DOHH2 (cell line): Measurements from ENCODE around the gene ZNF322.

ENCODE experiments used
- H3F3A ChIP-seq: fragments of 200-600 bp; sonication (generic), shearing (Covaris generic); 2 replicates; pipeline ENCODE4 v1.6.0; 2016; ENCODE audit warnings: antibody characterized with exemption, mild to moderate bottlenecking; ENCODE audit not compliant: control insufficient read depth, insufficient read depth
- H3K27ac ChIP-seq: fragments of 200-600 bp; sonication (generic); 2 replicates; pipeline ENCODE4 v1.5.1; 2014; ENCODE audit warnings: low read depth, mild to moderate bottlenecking, low read length, moderate library complexity
- H3K27me3 ChIP-seq: fragments of 200-600 bp; sonication (generic); 2 replicates; pipeline ENCODE4 v1.6.1; 2014; ENCODE audit warnings: mild to moderate bottlenecking, low read length, mixed read lengths; ENCODE audit not compliant: control insufficient read depth
- H3K36me3 ChIP-seq: fragments of 200-600 bp; sonication (generic); 2 replicates; pipeline ENCODE4 v1.6.1; 2014; ENCODE audit warnings: mild to moderate bottlenecking, low read length, moderate library complexity, mixed read lengths; ENCODE audit not compliant: control insufficient read depth
- H3K4me1 ChIP-seq: fragments of 200-600 bp; sonication (generic); 2 replicates; pipeline ENCODE4 v1.6.1; 2014; ENCODE audit warnings: mild to moderate bottlenecking, low read length, mixed read lengths; ENCODE audit not compliant: control insufficient read depth
- H3K4me2 ChIP-seq: fragments of 200-600 bp; sonication (generic); 2 replicates; pipeline ENCODE4 v1.6.0; 2014; ENCODE audit warnings: mild to moderate bottlenecking, low read length, moderate library complexity
- H3K4me3 ChIP-seq: fragments of 200-600 bp; sonication (generic); 2 replicates; pipeline ENCODE4 v1.5.1; 2014; ENCODE audit warnings: mild to moderate bottlenecking, low read length, mixed read lengths
- H3K79me2 ChIP-seq: fragments of 200-600 bp; sonication (generic); 2 replicates; pipeline ENCODE4 v1.6.1; 2014; ENCODE audit warnings: mild to moderate bottlenecking, low read length, mixed read lengths; ENCODE audit not compliant: control insufficient read depth
- H3K9me2 ChIP-seq: fragments of 200-600 bp; sonication (generic); replicated peaks from 2 replicates; pipeline ENCODE4 v1.6.1; 2014; ENCODE audit warnings: mild to moderate bottlenecking, low read length, mixed read lengths; ENCODE audit not compliant: control insufficient read depth
- H3K9me3 ChIP-seq: fragments of 200-600 bp; sonication (generic); 2 replicates; pipeline ENCODE4 v1.6.1; 2014; ENCODE audit warnings: antibody characterized with exemption, low read length, mixed read lengths; ENCODE audit not compliant: control insufficient read depth, insufficient read depth
- H4K20me1 ChIP-seq: fragments of 200-600 bp; sonication (generic); 2 replicates; pipeline ENCODE4 v1.6.0; 2014; ENCODE audit warnings: low read depth, mild to moderate bottlenecking, antibody characterized with exemption, low read length, moderate library complexity; ENCODE audit not compliant: control insufficient read depth, insufficient read depth
- EZH2phosphoT487 ChIP-seq: fragments of 200-600 bp; sonication (generic); IDR thresholded peaks from 2 replicates; pipeline ENCODE4 v1.6.1; 2017; ENCODE audit warnings: borderline replicate concordance, mild to moderate bottlenecking, antibody characterized with exemption, low read length, moderate library complexity, mixed read lengths
- TF ChIP-seq, protein P1 (sequence below): fragments of 200-600 bp; sonication (generic); IDR thresholded peaks from one replicate; pipeline ENCODE4 v1.5.1; 2014; ENCODE audit warnings: antibody characterized with exemption, mild to moderate bottlenecking, low read depth, low read length; ENCODE audit not compliant: poor library complexity, severe bottlenecking

ZNF322 gene

DNA sequence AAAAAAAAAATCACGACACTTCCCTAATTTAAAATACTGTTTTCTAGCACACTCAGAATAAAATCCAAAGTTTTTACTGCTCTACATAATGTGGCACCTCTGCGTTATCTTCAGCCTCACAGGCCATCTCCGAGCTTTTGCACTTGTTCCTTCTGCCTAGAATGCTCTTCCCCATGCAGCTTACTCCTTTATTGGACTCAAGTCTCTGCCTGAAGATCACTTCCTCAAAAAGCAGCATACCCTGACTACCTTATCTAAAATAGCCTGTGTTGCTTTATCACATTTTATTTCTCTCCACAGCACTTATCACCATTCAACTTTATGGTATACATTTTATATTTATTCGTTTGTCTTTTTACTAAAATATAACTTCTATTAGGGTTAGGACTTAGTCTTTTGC lies 2.3 kb downstream of the ZNF322 start:
- no peaks in the 10 kb centered on the region for H3K9me2 ChIP-seq
- H3K79me2 ChIP-seq, result peaks cover 10% of the 10 kb centered on the region
- no peaks in the 10 kb centered on the region for H3K9me3 ChIP-seq
- peaks cover 16% of the 10 kb centered on the region for H3K4me1 ChIP-seq
- H3K36me3 ChIP-seq, result peaks cover 8% of the 10 kb centered on the region; the same call in 1 of the 2 replicates
- TF ChIP-seq EZH2phosphoT487, result no peak
- TF ChIP-seq, protein P1, sequence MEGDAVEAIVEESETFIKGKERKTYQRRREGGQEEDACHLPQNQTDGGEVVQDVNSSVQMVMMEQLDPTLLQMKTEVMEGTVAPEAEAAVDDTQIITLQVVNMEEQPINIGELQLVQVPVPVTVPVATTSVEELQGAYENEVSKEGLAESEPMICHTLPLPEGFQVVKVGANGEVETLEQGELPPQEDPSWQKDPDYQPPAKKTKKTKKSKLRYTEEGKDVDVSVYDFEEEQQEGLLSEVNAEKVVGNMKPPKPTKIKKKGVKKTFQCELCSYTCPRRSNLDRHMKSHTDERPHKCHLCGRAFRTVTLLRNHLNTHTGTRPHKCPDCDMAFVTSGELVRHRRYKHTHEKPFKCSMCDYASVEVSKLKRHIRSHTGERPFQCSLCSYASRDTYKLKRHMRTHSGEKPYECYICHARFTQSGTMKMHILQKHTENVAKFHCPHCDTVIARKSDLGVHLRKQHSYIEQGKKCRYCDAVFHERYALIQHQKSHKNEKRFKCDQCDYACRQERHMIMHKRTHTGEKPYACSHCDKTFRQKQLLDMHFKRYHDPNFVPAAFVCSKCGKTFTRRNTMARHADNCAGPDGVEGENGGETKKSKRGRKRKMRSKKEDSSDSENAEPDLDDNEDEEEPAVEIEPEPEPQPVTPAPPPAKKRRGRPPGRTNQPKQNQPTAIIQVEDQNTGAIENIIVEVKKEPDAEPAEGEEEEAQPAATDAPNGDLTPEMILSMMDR, result no peak
- H4K20me1 ChIP-seq, result no peaks in the 10 kb centered on the region
- H3K4me2 ChIP-seq, result no peak overlapping the region
- H3K27me3 ChIP-seq, result no peaks in the 10 kb centered on the region
- H3F3A ChIP-seq, result no peaks in the 10 kb centered on the region
- H3K27ac ChIP-seq, result no peak overlapping the region
- no peak overlapping the region for H3K4me3 ChIP-seq

DNA sequence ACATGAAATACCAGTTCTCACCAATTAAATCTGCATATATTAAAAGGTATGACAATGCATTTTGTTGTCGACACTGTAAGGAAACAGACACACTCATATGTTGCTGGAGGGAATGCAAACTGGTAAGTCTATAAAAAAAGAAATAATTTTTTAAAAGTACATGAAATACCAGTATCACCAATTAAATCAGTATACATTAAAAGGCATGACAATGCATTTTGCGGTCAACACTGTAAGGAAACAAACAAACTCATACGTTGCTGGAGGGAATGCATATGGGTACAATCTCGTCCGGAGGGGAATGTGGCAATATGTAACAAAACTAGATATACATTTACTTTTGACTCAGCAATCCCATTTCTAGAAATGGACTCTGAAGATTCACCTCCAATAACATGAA lies 6.5 kb downstream of the ZNF322 start:
- TF ChIP-seq, protein P1, result no peak
- TF ChIP-seq EZH2phosphoT487, result no peak
- Histone ChIP-seq H3K36me3 (peaks cover 21% of the 10 kb centered on the region), H3K27me3 (no peaks in the 10 kb centered on the region), H3K27ac (no peak overlapping the region), H3F3A (no peaks in the 10 kb centered on the region), H3K4me2 (no peak overlapping the region), H3K79me2 (no peaks in the 10 kb centered on the region; the same call in 1 of the 2 replicates), H3K4me1 (peaks cover 2% of the 10 kb centered on the region), H3K9me3 (no peaks in the 10 kb centered on the region; the same call in 1 of the 2 replicates), H4K20me1 (no peaks in the 10 kb centered on the region), H3K4me3 (no peak overlapping the region), H3K9me2 (no peaks in the 10 kb centered on the region)

DNA sequence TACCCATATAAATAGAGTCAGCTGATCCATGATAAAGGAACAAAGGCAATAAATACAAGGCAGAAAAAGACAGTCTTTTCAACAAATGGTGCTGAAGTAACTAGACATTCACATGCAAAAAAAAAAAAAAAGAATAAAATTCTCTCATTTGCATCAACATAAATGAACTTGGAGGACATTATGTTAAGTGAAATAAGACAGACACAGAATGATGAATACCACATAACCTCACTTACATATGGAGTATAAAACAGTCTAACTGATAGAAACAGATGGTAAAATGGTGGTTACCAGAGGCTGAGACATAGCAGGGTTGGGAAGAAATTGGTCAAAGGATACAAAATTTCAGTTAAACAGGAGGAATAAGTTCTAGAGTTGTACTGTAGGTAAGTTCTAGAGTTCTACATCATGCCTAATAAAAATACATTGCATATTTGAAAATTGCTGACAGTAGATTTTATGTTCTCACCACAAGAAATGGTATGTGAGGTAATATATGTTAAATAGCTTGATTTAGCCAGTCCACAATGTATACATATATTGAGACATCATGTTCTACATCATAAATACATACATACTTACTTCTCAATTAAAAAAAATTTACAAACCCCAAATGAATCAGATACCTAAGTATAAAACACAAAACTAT lies 8.3 kb downstream of the ZNF322 start:
- Histone ChIP-seq H3K79me2 (no peaks in the 10 kb centered on the region), H3K4me1 (no peaks in the 10 kb centered on the region), H3K27ac (no peak overlapping the region), H3F3A (no peaks in the 10 kb centered on the region), H3K27me3 (no peaks in the 10 kb centered on the region), H4K20me1 (no peaks in the 10 kb centered on the region), H3K4me3 (no peak overlapping the region), H3K4me2 (no peak overlapping the region), H3K9me2 (no peaks in the 10 kb centered on the region), H3K9me3 (no peaks in the 10 kb centered on the region; the same call in 1 of the 2 replicates), H3K36me3 (peaks cover 18% of the 10 kb centered on the region)
- TF ChIP-seq, protein P1, result no peak
- TF ChIP-seq EZH2phosphoT487, result no peak
